GM23248 (cell line): ENCODE results near the gene PTPRD. TPM values are rescaled to one million over a fixed set of nuclear protein-coding genes. Genes with fewer than 3 reads are reported as not detected.

Experiments
- DNase-seq: peaks from one replicate; pipeline ENCODE4 v3.0.0-alpha.2; 2015
- H2AFZ ChIP-seq: fragments of 200-600 bp; sonication (generic); 2 replicates; pipeline ENCODE4 v1.6.1; 2016; ENCODE audit warnings: antibody characterized with exemption
- H3F3A ChIP-seq: fragments of 200-600 bp; sonication (generic); 2 replicates; pipeline ENCODE4 v1.6.1; 2016; ENCODE audit warnings: mild to moderate bottlenecking, antibody characterized with exemption, mixed run types; ENCODE audit not compliant: insufficient read depth
- H3K27ac ChIP-seq: fragments of 200-600 bp; sonication (generic); 2 replicates; pipeline ENCODE4 v1.5.1; 2016; ENCODE audit warnings: mild to moderate bottlenecking
- H3K27me3 ChIP-seq: fragments of 200-600 bp; sonication (generic); replicated peaks from 2 replicates; pipeline ENCODE4 v1.6.1; 2016; ENCODE audit warnings: mild to moderate bottlenecking; ENCODE audit not compliant: insufficient read depth
- H3K36me3 ChIP-seq: fragments of 200-600 bp; sonication (generic); 2 replicates; pipeline ENCODE4 v1.6.1; 2016; ENCODE audit warnings: low read depth, mild to moderate bottlenecking
- H3K4me1 ChIP-seq: fragments of 200-600 bp; sonication (generic); 2 replicates; pipeline ENCODE4 v1.6.1; 2016; ENCODE audit warnings: mild to moderate bottlenecking; ENCODE audit not compliant: insufficient read depth
- H3K4me2 ChIP-seq: fragments of 200-600 bp; sonication (generic); one replicate; pipeline ENCODE4 v1.6.1; 2016; ENCODE audit warnings: mild to moderate bottlenecking; ENCODE audit not compliant: unreplicated experiment
- H3K4me3 ChIP-seq: fragments of 200-600 bp; sonication (generic); 2 replicates; pipeline ENCODE4 v1.5.1; 2016; ENCODE audit warnings: mild to moderate bottlenecking
- H3K79me2 ChIP-seq: fragments of 200-600 bp; sonication (generic); 2 replicates; pipeline ENCODE4 v1.6.1; 2016; ENCODE audit warnings: mild to moderate bottlenecking; ENCODE audit not compliant: insufficient read depth
- H3K9ac ChIP-seq: fragments of 200-600 bp; sonication (generic); 2 replicates; pipeline ENCODE4 v1.6.1; 2016; ENCODE audit warnings: mild to moderate bottlenecking
- H3K9me2 ChIP-seq: fragments of 200-600 bp; sonication (generic); 2 replicates; pipeline ENCODE4 v1.6.1; 2016; ENCODE audit warnings: mixed run types, mild to moderate bottlenecking, moderate library complexity; ENCODE audit not compliant: insufficient read depth
- H3K9me3 ChIP-seq: fragments of 200-600 bp; sonication (generic); one replicate; pipeline ENCODE4 v1.6.1; 2017; ENCODE audit warnings: low read depth
- H4K20me1 ChIP-seq: fragments of 200-600 bp; sonication (generic); 2 replicates; pipeline ENCODE4 v1.6.0; 2016; ENCODE audit not compliant: insufficient read depth
- EZH2 ChIP-seq: fragments of 200-600 bp; sonication (generic); IDR thresholded peaks from 2 replicates; pipeline ENCODE4 v1.6.1; 2018; ENCODE audit warnings: antibody characterized with exemption, mild to moderate bottlenecking; ENCODE audit not compliant: insufficient read depth, poor library complexity, severe bottlenecking
- EZH2phosphoT487 ChIP-seq: fragments of 200-600 bp; sonication (generic); IDR thresholded peaks from 2 replicates; pipeline ENCODE4 v1.6.1; 2018; ENCODE audit warnings: antibody characterized with exemption, moderate library complexity, mild to moderate bottlenecking, low read depth; ENCODE audit not compliant: insufficient read depth
- WGBS, 2 experiments: methylation state at CpG; one replicate each; pipeline ENCODE4 v1.1.6; 2015 to 2017; ENCODE audit warnings: low lambda C conversion rate in 2 of 2, low coverage in 1 of 2; ENCODE audit errors: missing lambda C conversion rate in 2 of 2; 5-methylcytosine and 5-hydroxymethylcytosine counted together
- in situ Hi-C: fragments of 300-500 bp; cut with MboI; formaldehyde crosslinking; loops from 2 replicates; pipeline ENCODE4 v1.15.0; 2020
- polyA plus RNA-seq: library from polyadenylated mRNA; unstranded; fragments of >200 nt; fragmentation: Nextera tagmentation; extraction: Ambion mirVana; gene quantifications from 2 replicates; pipeline ENCODE4 v1.2.1, GENCODE V29; 2016
- total RNA-seq: library from RNA; depleted of rRNA; stranded (reverse); fragments of >200 nt; shearing (Covaris generic); gene quantifications from 2 replicates; pipeline ENCODE4 v1.2.3, GENCODE V29; 2014

PTPRD gene
- total and polyA plus RNA-seq, 2 experiments from 2014 or later: 0.05 TPM; not detected in 1

DNA sequence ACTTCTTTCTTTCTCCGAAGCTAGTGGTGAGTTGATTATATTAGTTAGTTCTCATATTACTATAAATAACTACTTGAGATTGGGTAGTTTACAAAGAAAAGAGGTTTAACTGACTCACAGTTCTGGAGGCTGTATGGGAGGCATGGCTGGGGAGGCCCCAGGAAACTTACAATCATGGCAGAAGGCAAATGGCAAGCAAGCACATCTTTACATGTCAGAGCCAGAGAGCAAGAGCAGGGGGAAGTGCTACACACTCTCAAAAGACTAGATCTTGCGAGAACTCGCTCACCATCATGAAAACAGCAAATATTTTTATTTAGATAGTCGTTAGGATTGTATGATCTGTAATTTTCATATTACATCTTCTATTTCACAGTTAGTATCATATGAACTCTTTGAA is 711.2 kb downstream of the PTPRD start:
- H3K9me2 ChIP-seq: no peaks in the 10 kb centered on the region
- no peaks in the 10 kb centered on the region for H3K9me3 ChIP-seq
- TF ChIP-seq EZH2: no peak
- no peak for TF ChIP-seq EZH2phosphoT487
- no peak overlapping the region for H3K27ac ChIP-seq
- no peaks in the 10 kb centered on the region for H4K20me1 ChIP-seq
- H3K4me2 ChIP-seq: no peak overlapping the region
- in situ Hi-C loops: no loop called here
- no peaks in the 10 kb centered on the region for H3K4me1 ChIP-seq
- H3K9ac ChIP-seq: no peak overlapping the region
- no peaks in the 10 kb centered on the region for H3F3A ChIP-seq
- WGBS, 2 experiments: 8% methylated on average over 4 of the region's 4 CpGs
- no peak for DNase-seq
- no peak overlapping the region for H2AFZ ChIP-seq
- no peak overlapping the region for H3K4me3 ChIP-seq
- H3K36me3 ChIP-seq: no peaks in the 10 kb centered on the region
- no peaks in the 10 kb centered on the region for H3K27me3 ChIP-seq
- no peaks in the 10 kb centered on the region for H3K79me2 ChIP-seq

DNA sequence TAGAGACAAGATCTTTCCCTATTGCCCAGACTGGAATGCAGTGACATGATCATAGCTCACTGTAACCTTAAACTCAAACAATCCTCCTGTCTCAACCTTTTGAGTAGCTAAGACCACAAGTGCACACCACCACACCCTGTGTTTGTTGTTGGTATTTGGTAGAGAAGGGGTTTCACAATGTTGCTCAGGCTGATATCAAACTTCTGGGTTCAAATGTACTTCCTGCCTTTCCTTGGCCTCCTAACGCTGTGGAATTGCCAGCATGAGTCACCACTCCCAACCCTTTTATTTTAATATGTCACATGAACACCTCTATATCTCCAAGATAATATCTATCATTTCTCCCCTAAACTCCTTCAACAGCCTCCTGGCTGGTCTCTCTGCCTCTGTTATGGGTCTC is 719.0 kb downstream of the PTPRD start:
- in situ Hi-C loops: no loop called here
- no peak for TF ChIP-seq EZH2phosphoT487
- no peak for TF ChIP-seq EZH2
- H2AFZ ChIP-seq: no peak overlapping the region

DNA sequence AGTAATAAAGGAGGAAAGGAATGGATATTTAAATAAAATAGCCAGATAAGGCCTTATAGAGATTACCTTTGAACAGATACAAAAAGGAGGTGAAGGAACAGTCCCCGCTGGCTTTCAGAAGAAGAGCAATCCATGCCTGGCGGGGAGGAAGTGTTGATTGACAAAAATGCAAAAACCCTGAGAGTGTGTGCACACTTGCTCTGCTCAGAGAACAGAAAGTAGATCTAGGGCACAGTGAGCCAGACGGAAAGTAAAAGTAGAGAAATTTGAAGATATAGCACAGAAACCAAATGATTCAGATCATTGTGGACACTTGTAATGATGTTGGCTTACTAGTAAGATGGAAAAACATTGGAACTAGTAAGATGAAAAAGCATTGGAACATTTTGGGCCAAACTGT is 720.6 kb downstream of the PTPRD start:
- H3K27me3 ChIP-seq: no peaks in the 10 kb centered on the region
- 13 to 19% methylated on average over 3 of the region's 3 CpGs for WGBS, 2 experiments

More for the DNA sequence above, 719.0 kb downstream of the PTPRD start:
- Histone ChIP-seq H3K9me3 (no peaks in the 10 kb centered on the region), H4K20me1 (no peaks in the 10 kb centered on the region), H3K27me3 (no peaks in the 10 kb centered on the region), H3K4me3 (no peak overlapping the region), H3K4me1 (no peaks in the 10 kb centered on the region), H3K27ac (no peak overlapping the region), H3K4me2 (no peak overlapping the region), H3K79me2 (no peaks in the 10 kb centered on the region), H3K9ac (no peak overlapping the region), H3K36me3 (no peaks in the 10 kb centered on the region), H3F3A (no peaks in the 10 kb centered on the region), H3K9me2 (no peaks in the 10 kb centered on the region)
- DNase-seq: no peak
- WGBS, 2 experiments: 27 to 33% methylated on average over 1 of the region's 1 CpG

DNA sequence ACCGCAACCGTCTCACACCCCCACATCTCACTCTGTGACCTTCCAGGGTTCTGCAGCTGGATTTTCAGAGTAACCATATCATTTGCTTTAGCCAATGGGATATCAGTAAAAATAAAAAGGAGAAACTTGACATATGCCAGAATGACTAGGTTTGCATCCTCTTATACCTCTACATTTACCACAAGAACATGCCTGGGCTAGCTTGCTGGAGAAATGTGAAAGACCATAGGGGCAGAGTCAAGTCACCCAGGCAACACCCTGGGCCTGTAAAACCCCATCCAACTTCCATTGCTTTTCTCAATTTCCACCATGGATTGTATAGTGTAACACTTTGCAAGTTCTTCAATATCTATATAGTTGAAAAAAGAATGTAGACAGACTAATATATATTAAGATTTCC is 731.1 kb downstream of the PTPRD start:
- DNase-seq: no peak
- TF ChIP-seq EZH2phosphoT487 (no peak), EZH2 (no peak)
- no peak overlapping the region for H3K27ac ChIP-seq
- H3K9me3 ChIP-seq: no peaks in the 10 kb centered on the region
- H2AFZ ChIP-seq: no peak overlapping the region
- no peaks in the 10 kb centered on the region for H3K9me2 ChIP-seq
- 67 to 75% methylated on average over 2 of the region's 2 CpGs for WGBS, 2 experiments
- H3K4me1 ChIP-seq: no peaks in the 10 kb centered on the region
- in situ Hi-C loops: no loop called here
- no peak overlapping the region for H3K9ac ChIP-seq
- no peaks in the 10 kb centered on the region for H3F3A ChIP-seq
- no peaks in the 10 kb centered on the region for H4K20me1 ChIP-seq
- H3K27me3 ChIP-seq: no peaks in the 10 kb centered on the region
- H3K4me3 ChIP-seq: no peak overlapping the region
- no peaks in the 10 kb centered on the region for H3K36me3 ChIP-seq
- no peaks in the 10 kb centered on the region for H3K79me2 ChIP-seq
- H3K4me2 ChIP-seq: no peak overlapping the region

More for the DNA sequence above, 720.6 kb downstream of the PTPRD start:
- Histone ChIP-seq H3K79me2 (no peaks in the 10 kb centered on the region), H3F3A (no peaks in the 10 kb centered on the region), H3K27ac (no peak overlapping the region), H4K20me1 (no peaks in the 10 kb centered on the region), H3K9me2 (no peaks in the 10 kb centered on the region), H3K9ac (no peak overlapping the region), H3K36me3 (no peaks in the 10 kb centered on the region), H2AFZ (no peak overlapping the region), H3K4me1 (no peaks in the 10 kb centered on the region), H3K9me3 (no peaks in the 10 kb centered on the region), H3K4me3 (no peak overlapping the region), H3K4me2 (no peak overlapping the region)
- no peak for DNase-seq
- TF ChIP-seq EZH2 (no peak), EZH2phosphoT487 (no peak)
- in situ Hi-C loops: no loop called here

DNA sequence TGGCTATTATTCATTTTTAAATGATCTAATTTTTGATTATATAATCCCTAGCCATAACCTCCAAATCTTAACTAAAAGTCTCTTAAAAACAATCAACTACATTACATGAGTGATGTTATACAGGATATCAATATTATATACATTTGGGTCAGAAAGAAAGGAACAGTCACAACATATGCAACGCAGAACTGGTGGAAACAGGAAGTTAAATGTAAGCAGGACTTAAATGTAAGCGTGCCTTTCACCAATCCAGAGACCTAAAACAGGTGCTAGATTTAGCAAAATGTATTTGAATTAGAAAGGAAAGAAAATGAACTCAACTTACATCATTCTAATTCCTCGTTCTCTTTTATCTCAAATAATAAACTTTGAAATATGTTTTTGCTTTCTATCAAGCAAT is 738.5 kb downstream of the PTPRD start:
- no peaks in the 10 kb centered on the region for H3K4me1 ChIP-seq
- no peak overlapping the region for H3K9ac ChIP-seq
- 7 to 10% methylated on average over 3 of the region's 3 CpGs for WGBS, 2 experiments
- H3K4me3 ChIP-seq: no peak overlapping the region
- H3K9me2 ChIP-seq: no peaks in the 10 kb centered on the region
- no peaks in the 10 kb centered on the region for H3F3A ChIP-seq
- H3K4me2 ChIP-seq: no peak overlapping the region
- no peaks in the 10 kb centered on the region for H3K79me2 ChIP-seq
- no peaks in the 10 kb centered on the region for H3K27me3 ChIP-seq
- H3K27ac ChIP-seq: no peak overlapping the region
- TF ChIP-seq EZH2phosphoT487 (no peak), EZH2 (no peak)
- H3K9me3 ChIP-seq: no peaks in the 10 kb centered on the region
- in situ Hi-C loops: no loop called here
- H2AFZ ChIP-seq: no peak overlapping the region
- DNase-seq: no peak
- no peaks in the 10 kb centered on the region for H4K20me1 ChIP-seq
- no peaks in the 10 kb centered on the region for H3K36me3 ChIP-seq
